GM21717 (cell line): ENCODE measurements around the gene C2orf81.

Source experiments
- ATAC-seq: cut with Tn5 transposase; IDR thresholded peaks from one replicate; pipeline ENCODE4 v1.9.1; 2021; ENCODE audit warnings: mild to moderate bottlenecking, moderate library complexity; ENCODE audit not compliant: unreplicated experiment

The C2orf81 gene

GRCh38 chr2:74391580-74392448, 29.6 kb downstream of the C2orf81 start:
- peak; percentile 65 for ATAC-seq

- ATAC-seq: peak; percentile 16
These were observed 30.2 kb downstream of the C2orf81 start for GRCh38 chr2:74391209-74391579.

- ATAC-seq: no peak
These were observed 30.8 kb downstream of the C2orf81 start for GRCh38 chr2:74390606-74391005.

GRCh38 chr2:74387346-74387745, 34.1 kb downstream of the C2orf81 start:
- no peak for ATAC-seq

- ATAC-seq: no peak
These were observed 36.0 kb downstream of the C2orf81 start for GRCh38 chr2:74385396-74385795.

- ATAC-seq: no peak
These were observed 37.4 kb downstream of the C2orf81 start for GRCh38 chr2:74384051-74384450.

- no peak for ATAC-seq
These were observed 38.2 kb downstream of the C2orf81 start for GRCh38 chr2:74383254-74383653.

GRCh38 chr2:74381751-74382150, 39.7 kb downstream of the C2orf81 start:
- ATAC-seq: no peak

GRCh38 chr2:74379851-74380789, 41.3 kb downstream of the C2orf81 start, which contains the start of gene DCTN1:
Gene DCTN1 (minus strand): TSS chr2:74380311. CDS start chr2:74380037, 274 bp downstream.
- ATAC-seq: peak; percentile 81

GRCh38 chr2:74378007-74378406, 43.4 kb downstream of the C2orf81 start:
- ATAC-seq: no peak

- no peak for ATAC-seq
These were observed 45.6 kb downstream of the C2orf81 start for GRCh38 chr2:74375838-74376237.

GRCh38 chr2:74374509-74375205, 46.8 kb downstream of the C2orf81 start:
- ATAC-seq: no peak

GRCh38 chr2:74373985-74374384, 47.4 kb downstream of the C2orf81 start:
- no peak for ATAC-seq

GRCh38 chr2:74373221-74373676, 48.2 kb downstream of the C2orf81 start:
- ATAC-seq: no peak

GRCh38 chr2:74372674-74373073, 48.7 kb downstream of the C2orf81 start:
- ATAC-seq: no peak

GRCh38 chr2:74371421-74371820, 50.0 kb downstream of the C2orf81 start:
- ATAC-seq: no peak

- ATAC-seq: no peak
These were observed 51.4 kb downstream of the C2orf81 start for GRCh38 chr2:74369976-74370375.

- no peak for ATAC-seq
These were observed 52.9 kb downstream of the C2orf81 start for GRCh38 chr2:74368499-74368898.

- no peak for ATAC-seq
These were observed 53.6 kb downstream of the C2orf81 start for GRCh38 chr2:74367789-74368188.

- ATAC-seq: no peak
These were observed 55.4 kb downstream of the C2orf81 start for GRCh38 chr2:74366036-74366435.
